ENCODE data around the gene RHNO1. TPM values are rescaled to one million over a fixed set of nuclear protein-coding genes. Genes with fewer than 3 reads are reported as not detected.

RHNO1 gene
- total and polyA plus RNA-seq, 2 experiments from 2014 or later: 29.1 to 29.8 TPM

- no peak overlapping the region for H3K27ac ChIP-seq
- H4K20me1 ChIP-seq (ENCODE audit: insufficient read depth, poor library complexity, severe bottlenecking): no peaks in the 10 kb centered on the region
- no peak for TF ChIP-seq EZH2 (IDR thresholded peaks at IDR 0.05; ENCODE audit: borderline replicate concordance)
- H2AFZ ChIP-seq: no peak overlapping the region
- H3K4me2 ChIP-seq: no peak overlapping the region
- no peaks in the 10 kb centered on the region for H3K27me3 ChIP-seq
- H3K9me2 ChIP-seq (replicated peaks; ENCODE audit: insufficient read depth): no peaks in the 10 kb centered on the region
- no peaks in the 10 kb centered on the region for H3K36me3 ChIP-seq (replicated peaks; ENCODE audit: insufficient read depth, low read depth)
- H3K9me3 ChIP-seq (ENCODE audit: low read depth): no peaks in the 10 kb centered on the region
- DNase-seq (ENCODE audit: low spot score): no peak
- H3K4me3 ChIP-seq: no peak overlapping the region
- peaks cover 17% of the 10 kb centered on the region for H3K4me1 ChIP-seq (ENCODE audit: insufficient read depth)
- H3K79me2 ChIP-seq: peaks cover 77% of the 10 kb centered on the region
- 96% methylated on average over 3 of the region's 3 CpGs for WGBS (ENCODE audit: low lambda C conversion rate, missing lambda C conversion rate)
These were observed 2.8 kb downstream of the RHNO1 start for GRCh38 chr12:2879853-2880252.

GRCh38 chr12:2884810-2885209 is 7.8 kb downstream of the RHNO1 start:
- H3K79me2 ChIP-seq: peaks cover 41% of the 10 kb centered on the region
- WGBS (ENCODE audit: low lambda C conversion rate, missing lambda C conversion rate): 90% methylated on average over 2 of the region's 2 CpGs
- no peak for TF ChIP-seq EZH2 (IDR thresholded peaks at IDR 0.05; ENCODE audit: borderline replicate concordance)
- no peak for TF ChIP-seq CTCF (IDR thresholded peaks at IDR 0.05; ENCODE audit: poor library complexity)
- TF ChIP-seq EZH2phosphoT487 (IDR thresholded peaks at IDR 0.05; ENCODE audit: low read depth, severe bottlenecking, unreplicated experiment): no peak
- H3K27me3 ChIP-seq: no peaks in the 10 kb centered on the region
- H3K9me2 ChIP-seq (replicated peaks; ENCODE audit: insufficient read depth): no peaks in the 10 kb centered on the region
- no peaks in the 10 kb centered on the region for H3K9me3 ChIP-seq (ENCODE audit: low read depth)
- H3K4me3 ChIP-seq: no peak overlapping the region
- no peak overlapping the region for H2AFZ ChIP-seq
- no peak overlapping the region for H3K4me2 ChIP-seq
- no peaks in the 10 kb centered on the region for H4K20me1 ChIP-seq (ENCODE audit: insufficient read depth, poor library complexity, severe bottlenecking)
- no peaks in the 10 kb centered on the region for H3K36me3 ChIP-seq (replicated peaks; ENCODE audit: insufficient read depth, low read depth)
- H3K27ac ChIP-seq: no peak overlapping the region
- no peaks in the 10 kb centered on the region for H3K4me1 ChIP-seq (ENCODE audit: insufficient read depth)
- DNase-seq (ENCODE audit: low spot score): no peak

- Histone ChIP-seq H3K9me3 (ENCODE audit: low read depth) (no peaks in the 10 kb centered on the region), H2AFZ (no peak overlapping the region), H3K79me2 (peaks cover 26% of the 10 kb centered on the region), H4K20me1 (ENCODE audit: insufficient read depth, poor library complexity, severe bottlenecking) (peaks cover 1% of the 10 kb centered on the region), H3K4me2 (no peak overlapping the region), H3K27ac (no peak overlapping the region), H3K27me3 (no peaks in the 10 kb centered on the region), H3K4me3 (no peak overlapping the region), H3K9me2 (replicated peaks; ENCODE audit: insufficient read depth) (no peaks in the 10 kb centered on the region), H3K36me3 (replicated peaks; ENCODE audit: insufficient read depth, low read depth) (no peaks in the 10 kb centered on the region), H3K4me1 (ENCODE audit: insufficient read depth) (peaks cover 6% of the 10 kb centered on the region)
- DNase-seq (ENCODE audit: low spot score): no peak
- TF ChIP-seq CTCF (IDR thresholded peaks at IDR 0.05; ENCODE audit: poor library complexity): no peak
- TF ChIP-seq EZH2phosphoT487 (IDR thresholded peaks at IDR 0.05; ENCODE audit: low read depth, severe bottlenecking, unreplicated experiment): no peak
- TF ChIP-seq EZH2 (IDR thresholded peaks at IDR 0.05; ENCODE audit: borderline replicate concordance): no peak
- WGBS (ENCODE audit: low lambda C conversion rate, missing lambda C conversion rate): 86% methylated on average over 10 of the region's 10 CpGs
These were observed 9.9 kb downstream of the RHNO1 start for GRCh38 chr12:2886768-2887450.

GRCh38 chr12:2890001-2890387 is 13.0 kb downstream of the RHNO1 start:
- Histone ChIP-seq H3K27me3 (no peaks in the 10 kb centered on the region), H3K9me3 (ENCODE audit: low read depth) (no peaks in the 10 kb centered on the region), H3K4me3 (no peak overlapping the region), H3K27ac (peak overlapping the region; percentile 89), H3K4me1 (ENCODE audit: insufficient read depth) (peaks cover 14% of the 10 kb centered on the region), H3K36me3 (replicated peaks; ENCODE audit: insufficient read depth, low read depth) (no peaks in the 10 kb centered on the region), H3K79me2 (peaks cover 34% of the 10 kb centered on the region), H2AFZ (peak overlapping the region; percentile 61), H4K20me1 (ENCODE audit: insufficient read depth, poor library complexity, severe bottlenecking) (peaks cover 7% of the 10 kb centered on the region), H3K4me2 (peak overlapping the region; percentile 81), H3K9me2 (replicated peaks; ENCODE audit: insufficient read depth) (no peaks in the 10 kb centered on the region)
- 71% methylated on average over 10 of the region's 10 CpGs for WGBS (ENCODE audit: low lambda C conversion rate, missing lambda C conversion rate)
- DNase-seq (ENCODE audit: low spot score): no peak
- no peak for TF ChIP-seq EZH2phosphoT487 (IDR thresholded peaks at IDR 0.05; ENCODE audit: low read depth, severe bottlenecking, unreplicated experiment)
